ENCODE data around the gene PPFIA1.

The PPFIA1 gene

DNA sequence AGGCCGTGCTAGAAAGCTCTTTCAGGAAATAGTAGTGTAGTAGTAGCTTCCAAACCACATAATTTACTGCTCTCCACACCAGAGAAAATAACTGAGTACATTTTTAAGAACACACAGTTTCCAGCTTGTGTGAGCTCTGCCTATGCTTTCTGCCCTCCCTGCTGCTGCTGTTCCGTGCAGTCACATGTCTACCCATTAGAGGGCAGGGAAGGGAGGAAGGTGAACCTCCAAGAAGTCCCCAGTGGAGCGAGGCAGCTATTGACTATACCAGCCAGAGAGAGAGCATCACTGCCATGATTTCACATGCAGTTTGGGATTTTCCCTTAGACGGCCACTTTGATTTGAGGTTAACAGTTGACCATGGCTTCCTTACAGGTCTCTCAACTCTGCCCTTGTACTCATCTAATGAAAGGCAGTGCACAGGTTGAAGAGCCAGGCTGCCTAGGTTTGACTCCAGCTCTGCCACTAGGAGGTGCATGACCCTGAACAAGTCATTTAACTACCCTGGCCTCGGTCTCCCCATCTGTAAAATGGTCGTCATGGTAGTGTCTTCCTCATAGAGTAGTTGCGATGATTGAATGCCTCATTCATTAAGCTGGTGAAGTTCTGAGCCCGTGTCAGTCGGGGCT, 108.1 kb downstream of the PPFIA1 start:
- H3K9ac ChIP-seq (ENCODE audit: low read length) = no peak overlapping the region
- TF ChIP-seq EZH2phosphoT487 (IDR thresholded peaks at IDR 0.05; ENCODE audit: low read depth) = no peak
- TF ChIP-seq, protein P1, sequence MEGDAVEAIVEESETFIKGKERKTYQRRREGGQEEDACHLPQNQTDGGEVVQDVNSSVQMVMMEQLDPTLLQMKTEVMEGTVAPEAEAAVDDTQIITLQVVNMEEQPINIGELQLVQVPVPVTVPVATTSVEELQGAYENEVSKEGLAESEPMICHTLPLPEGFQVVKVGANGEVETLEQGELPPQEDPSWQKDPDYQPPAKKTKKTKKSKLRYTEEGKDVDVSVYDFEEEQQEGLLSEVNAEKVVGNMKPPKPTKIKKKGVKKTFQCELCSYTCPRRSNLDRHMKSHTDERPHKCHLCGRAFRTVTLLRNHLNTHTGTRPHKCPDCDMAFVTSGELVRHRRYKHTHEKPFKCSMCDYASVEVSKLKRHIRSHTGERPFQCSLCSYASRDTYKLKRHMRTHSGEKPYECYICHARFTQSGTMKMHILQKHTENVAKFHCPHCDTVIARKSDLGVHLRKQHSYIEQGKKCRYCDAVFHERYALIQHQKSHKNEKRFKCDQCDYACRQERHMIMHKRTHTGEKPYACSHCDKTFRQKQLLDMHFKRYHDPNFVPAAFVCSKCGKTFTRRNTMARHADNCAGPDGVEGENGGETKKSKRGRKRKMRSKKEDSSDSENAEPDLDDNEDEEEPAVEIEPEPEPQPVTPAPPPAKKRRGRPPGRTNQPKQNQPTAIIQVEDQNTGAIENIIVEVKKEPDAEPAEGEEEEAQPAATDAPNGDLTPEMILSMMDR (IDR thresholded peaks at IDR 0.05; ENCODE audit: low read depth, low read length) = peak; percentile 74
- no peaks in the 10 kb centered on the region for H3K79me2 ChIP-seq (ENCODE audit: low read length)
- H3K27ac ChIP-seq (ENCODE audit: low read length) = peak overlapping the region; percentile 0; the same call in 1 of the 2 replicates
- H3K9me3 ChIP-seq (ENCODE audit: insufficient read depth, low read length) = no peaks in the 10 kb centered on the region
- H3K4me1 ChIP-seq (ENCODE audit: low read length) = peaks cover 47% of the 10 kb centered on the region
- no peak overlapping the region for H2AFZ ChIP-seq (ENCODE audit: low read depth, low read length)
- peaks cover 28% of the 10 kb centered on the region for H4K20me1 ChIP-seq (ENCODE audit: insufficient read depth, low read length)
- no peaks in the 10 kb centered on the region for H3K27me3 ChIP-seq (ENCODE audit: low read depth, low read length)
- peaks cover 43% of the 10 kb centered on the region for H3K36me3 ChIP-seq (replicated peaks; ENCODE audit: low read depth, low read length)
- H3K4me3 ChIP-seq (ENCODE audit: low read length) = no peak overlapping the region
- H3K4me2 ChIP-seq (ENCODE audit: low read length) = peak overlapping the region; percentile 11

DNA sequence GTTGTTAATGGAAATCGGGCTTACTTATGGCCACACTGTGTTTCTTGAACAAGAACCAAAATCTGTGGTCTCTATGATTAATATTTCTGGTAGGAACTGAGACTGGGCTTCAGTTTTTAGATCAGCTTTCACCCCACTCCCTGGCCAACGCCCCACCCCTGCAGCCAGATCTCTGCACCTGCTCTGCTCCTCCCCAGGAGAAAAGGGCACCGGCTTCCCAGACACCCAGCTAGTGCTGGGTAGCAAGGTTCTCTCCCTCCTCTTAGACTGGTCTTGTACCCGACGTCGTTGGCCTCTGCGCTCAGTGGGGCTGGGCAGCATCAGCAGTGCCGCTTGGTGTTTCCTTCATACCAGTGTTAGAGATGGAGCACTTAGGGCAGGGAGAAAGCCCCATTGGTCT, 110.9 kb downstream of the PPFIA1 start:
- H3K36me3 ChIP-seq (replicated peaks; ENCODE audit: low read depth, low read length) = peaks cover 50% of the 10 kb centered on the region
- no peaks in the 10 kb centered on the region for H3K27me3 ChIP-seq (ENCODE audit: low read depth, low read length)
- TF ChIP-seq, protein P1 (IDR thresholded peaks at IDR 0.05; ENCODE audit: low read depth, low read length) = no peak
- TF ChIP-seq EZH2phosphoT487 (IDR thresholded peaks at IDR 0.05; ENCODE audit: low read depth) = no peak
- peak overlapping the region; percentile 61 for H3K4me2 ChIP-seq (ENCODE audit: low read length)
- peaks cover 47% of the 10 kb centered on the region for H3K4me1 ChIP-seq (ENCODE audit: low read length)
- peaks cover 36% of the 10 kb centered on the region for H4K20me1 ChIP-seq (ENCODE audit: insufficient read depth, low read length)
- H3K27ac ChIP-seq (ENCODE audit: low read length) = peak overlapping the region; percentile 29
- H2AFZ ChIP-seq (ENCODE audit: low read depth, low read length) = no peak overlapping the region
- peak overlapping the region; percentile 26 for H3K4me3 ChIP-seq (ENCODE audit: low read length)
- H3K9ac ChIP-seq (ENCODE audit: low read length) = peak overlapping the region; percentile 3; the same call in 1 of the 2 replicates
- H3K9me3 ChIP-seq (ENCODE audit: insufficient read depth, low read length) = no peaks in the 10 kb centered on the region
- H3K79me2 ChIP-seq (ENCODE audit: low read length) = no peaks in the 10 kb centered on the region

DNA sequence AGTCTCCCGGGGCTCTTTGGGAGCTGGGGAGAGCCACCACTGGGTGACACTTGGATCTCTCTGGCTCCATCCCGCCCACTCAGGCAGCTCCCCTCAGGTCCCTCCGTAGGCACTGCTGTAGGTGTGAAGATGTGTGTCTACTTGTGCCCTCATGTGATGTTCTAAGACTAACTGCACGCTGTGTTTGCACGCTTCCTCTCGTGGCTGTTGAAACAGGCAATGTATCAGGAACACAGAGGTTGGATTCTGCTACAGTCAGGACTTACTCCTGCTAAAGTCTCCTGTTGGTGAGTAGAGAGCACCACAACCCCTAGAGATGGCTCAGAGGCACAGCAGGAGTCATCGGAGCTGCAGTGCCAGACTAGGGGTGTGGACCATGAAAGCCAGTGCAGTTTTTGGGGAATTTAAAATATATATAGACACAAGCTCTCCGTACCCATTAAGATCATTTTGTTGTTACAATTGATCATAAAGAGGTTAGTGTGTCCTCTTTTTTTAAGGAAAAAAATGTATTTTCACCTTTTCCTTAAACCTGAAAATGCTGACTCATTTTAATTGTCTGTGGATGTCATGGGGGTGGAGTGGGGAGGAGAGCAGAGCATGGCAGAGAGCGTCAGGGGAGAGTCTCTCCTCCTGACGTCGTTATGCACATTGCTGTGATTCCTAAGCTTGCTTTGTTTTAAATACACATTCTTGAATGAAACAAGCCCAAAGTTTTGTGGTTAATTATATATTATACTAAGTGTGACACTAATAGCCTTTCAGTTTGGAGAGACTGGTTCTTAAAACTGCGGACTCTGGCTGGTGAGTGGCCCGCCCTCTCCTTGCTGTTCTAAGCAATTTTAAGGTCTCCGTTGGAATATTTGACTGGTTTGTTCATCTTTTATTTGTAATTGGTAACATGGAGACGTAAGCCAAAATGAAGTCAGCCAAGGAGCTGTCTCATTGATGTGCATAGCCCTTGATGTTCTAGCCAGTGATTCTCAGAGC, 111.7 kb downstream of the PPFIA1 start:
- H3K4me1 ChIP-seq (ENCODE audit: low read length) = peaks cover 47% of the 10 kb centered on the region
- H3K36me3 ChIP-seq (replicated peaks; ENCODE audit: low read depth, low read length) = peaks cover 46% of the 10 kb centered on the region
- H3K27ac ChIP-seq (ENCODE audit: low read length) = no peak overlapping the region
- no peaks in the 10 kb centered on the region for H3K79me2 ChIP-seq (ENCODE audit: low read length)
- no peaks in the 10 kb centered on the region for H3K9me3 ChIP-seq (ENCODE audit: insufficient read depth, low read length)
- no peak overlapping the region for H2AFZ ChIP-seq (ENCODE audit: low read depth, low read length)
- peak overlapping the region; percentile 26 for H3K4me3 ChIP-seq (ENCODE audit: low read length)
- H4K20me1 ChIP-seq (ENCODE audit: insufficient read depth, low read length) = peaks cover 36% of the 10 kb centered on the region
- no peak overlapping the region for H3K9ac ChIP-seq (ENCODE audit: low read length)
- peak overlapping the region; percentile 61 for H3K4me2 ChIP-seq (ENCODE audit: low read length)
- H3K27me3 ChIP-seq (ENCODE audit: low read depth, low read length) = no peaks in the 10 kb centered on the region
- TF ChIP-seq, protein P1 (IDR thresholded peaks at IDR 0.05; ENCODE audit: low read depth, low read length) = no peak
- no peak for TF ChIP-seq EZH2phosphoT487 (IDR thresholded peaks at IDR 0.05; ENCODE audit: low read depth)
